Measurements from ENCODE around the gene WIPF1. TPM values are rescaled to one million over a fixed set of nuclear protein-coding genes. Genes with fewer than 3 reads are reported as not detected.
"Not testable (repeated sequence)": the region's sequence is repeated elsewhere in the genome, so short reads cannot be mapped to it uniquely, and the experiment has no call there.

Gene WIPF1
- total RNA-seq, 1 experiment from 2014 or later = not detected

GRCh38 chr2:174572556-174572955, 25.0 kb downstream of the WIPF1 start:
- no peak for DNase-seq (ENCODE audit: low spot score)

GRCh38 chr2:174571669-174572323, 25.8 kb downstream of the WIPF1 start:
- no peak for DNase-seq (ENCODE audit: low spot score)

- DNase-seq (ENCODE audit: low spot score) = no peak
Measured at GRCh38 chr2:174570318-174570958, 27.2 kb downstream of the WIPF1 start.

GRCh38 chr2:174569678-174570077, 27.9 kb downstream of the WIPF1 start:
- DNase-seq (ENCODE audit: low spot score) = no peak

GRCh38 chr2:174568425-174568824, 29.2 kb downstream of the WIPF1 start:
- DNase-seq (ENCODE audit: low spot score) = no peak

GRCh38 chr2:174566871-174567270, 30.7 kb downstream of the WIPF1 start:
- DNase-seq (ENCODE audit: low spot score) = no peak

- no peak for DNase-seq (ENCODE audit: low spot score)
Measured at GRCh38 chr2:174563530-174564282, 33.9 kb downstream of the WIPF1 start.

GRCh38 chr2:174561972-174562370, 35.6 kb downstream of the WIPF1 start:
- no peak for DNase-seq (ENCODE audit: low spot score)

- no peak for DNase-seq (ENCODE audit: low spot score)
Measured at GRCh38 chr2:174561283-174561971, 36.2 kb downstream of the WIPF1 start.

GRCh38 chr2:174560737-174561136, 36.9 kb downstream of the WIPF1 start:
- no peak for DNase-seq (ENCODE audit: low spot score)

GRCh38 chr2:174555998-174556397, 41.6 kb downstream of the WIPF1 start:
- DNase-seq (ENCODE audit: low spot score) = no peak

- no peak for DNase-seq (ENCODE audit: low spot score)
Measured at GRCh38 chr2:174554529-174555150, 43.0 kb downstream of the WIPF1 start.

- no peak for DNase-seq (ENCODE audit: low spot score)
Measured at GRCh38 chr2:174553811-174554493, 43.7 kb downstream of the WIPF1 start.

- no peak for DNase-seq (ENCODE audit: low spot score)
Measured at GRCh38 chr2:174552880-174553279, 44.7 kb downstream of the WIPF1 start.

- no peak for DNase-seq (ENCODE audit: low spot score)
Measured at GRCh38 chr2:174551697-174552096, 45.9 kb downstream of the WIPF1 start.

- not testable (repeated sequence) for DNase-seq (ENCODE audit: low spot score)
Measured at GRCh38 chr2:174548646-174549045, 49.0 kb downstream of the WIPF1 start.

- not testable (repeated sequence) for DNase-seq (ENCODE audit: low spot score)
Measured at GRCh38 chr2:174548021-174548420, 49.6 kb downstream of the WIPF1 start.

GRCh38 chr2:174546519-174547506, 50.8 kb downstream of the WIPF1 start:
- peak; percentile 7 for DNase-seq (ENCODE audit: low spot score)

GRCh38 chr2:174545240-174545639, 52.4 kb downstream of the WIPF1 start:
- no peak for DNase-seq (ENCODE audit: low spot score)

- no peak for DNase-seq (ENCODE audit: low spot score)
Measured at GRCh38 chr2:174544802-174545201, 52.8 kb downstream of the WIPF1 start.

Measured in HT-29 (cell line).